GM23338 (cell line): ENCODE measurements around the gene MATK.

ENCODE experiments used
- CREB1 ChIP-seq: fragments of 250-450 bp; sonication (Bioruptor Pico); IDR thresholded peaks from 2 replicates; pipeline ENCODE4 v1.5.0; 2020; ENCODE audit warnings: low read depth, mild to moderate bottlenecking, moderate library complexity
- CTCF ChIP-seq, 2 experiments: fragments of 200-600 bp in 1 of 2; sonication (generic) in 1 of 2; conservative IDR thresholded peaks; 2 replicates each; pipeline versions ENCODE4 v1.5.1 to v1.6.1; 2016 to 2017; ENCODE audit warnings: antibody characterized with exemption in 2 of 2, low read depth in 2 of 2, mild to moderate bottlenecking in 2 of 2, moderate library complexity in 1 of 2
- ETS1 ChIP-seq: IDR thresholded peaks from 2 replicates; pipeline ENCODE4 v1.6.1; 2016; ENCODE audit warnings: antibody characterized with exemption
- EZH2 ChIP-seq: fragments of 200-600 bp; sonication (generic); IDR thresholded peaks from one replicate; pipeline ENCODE4 v1.8.0; 2017; ENCODE audit warnings: antibody characterized with exemption, mild to moderate bottlenecking, low read depth; ENCODE audit not compliant: unreplicated experiment
- EZH2phosphoT487 ChIP-seq: fragments of 200-600 bp; sonication (generic); IDR thresholded peaks from one replicate; pipeline ENCODE4 v1.8.1; 2018; ENCODE audit warnings: antibody characterized with exemption; ENCODE audit not compliant: unreplicated experiment
- JUNB ChIP-seq: IDR thresholded peaks from one replicate; pipeline ENCODE4 v1.6.1; 2016; ENCODE audit warnings: antibody characterized with exemption; ENCODE audit not compliant: unreplicated experiment
- NANOG ChIP-seq: IDR thresholded peaks from 2 replicates; pipeline ENCODE4 v1.6.1; 2016; ENCODE audit warnings: antibody characterized with exemption, borderline replicate concordance
- POLR2AphosphoS5 ChIP-seq: IDR thresholded peaks from 2 replicates; pipeline ENCODE4 v1.6.1; 2016; ENCODE audit warnings: antibody characterized with exemption, low read depth
- REST ChIP-seq: IDR thresholded peaks from one replicate; pipeline ENCODE4 v1.6.1; 2018; ENCODE audit warnings: antibody characterized with exemption; ENCODE audit not compliant: unreplicated experiment
- STAT1 ChIP-seq: IDR thresholded peaks from one replicate; pipeline ENCODE4 v1.6.1; 2016; ENCODE audit warnings: antibody characterized with exemption; ENCODE audit not compliant: unreplicated experiment
- ZNF114 ChIP-seq: fragments of 250-450 bp; sonication (Bioruptor Pico); IDR thresholded peaks from 2 replicates; pipeline ENCODE4 v1.5.0; 2020; ENCODE audit warnings: mild to moderate bottlenecking, moderate library complexity
- ZNF331 ChIP-seq: fragments of 250-450 bp; sonication (Bioruptor Pico); IDR thresholded peaks from 2 replicates; pipeline ENCODE4 v1.5.0; 2020; ENCODE audit warnings: low read depth, mild to moderate bottlenecking, moderate library complexity

GRCh38 chr19:3771000-3771905 is 14.9 kb downstream of the MATK start:
- TF ChIP-seq CTCF (conservative IDR thresholded peaks at IDR 0.05; ENCODE audit: low read depth in 2 of 2) (no peak), EZH2 (no peak), NANOG (no peak), REST (no peak), ETS1 (no peak), EZH2phosphoT487 (no peak), POLR2AphosphoS5 (no peak), CREB1 (CRISPR knock-in tag) (no peak), ZNF114 (CRISPR knock-in tag) (no peak), ZNF331 (CRISPR knock-in tag) (no peak), STAT1 (no peak), JUNB (no peak)
